ENCODE data around the gene GTF3C2.

GRCh38 chr2:27282892-27283291, 73.7 kb downstream of the GTF3C2 start:
- TF ChIP-seq CTCF (IDR thresholded peaks at IDR 0.05): no peak
- no peak for TF ChIP-seq POLR2A (IDR thresholded peaks at IDR 0.05)

All from breast epithelium (tissue), 3 donors.